CD4-positive, CD25-positive, alpha-beta regulatory T cell (primary cell): Measurements from ENCODE around the gene PLSCR2. TPM values are rescaled to one million over a fixed set of nuclear protein-coding genes. Genes with fewer than 3 reads are reported as not detected.
"Not testable (repeated sequence)": the region's sequence is repeated elsewhere in the genome, so short reads cannot be mapped to it uniquely, and the experiment has no call there.

ENCODE experiments used
- ATAC-seq, 2 donors: fragments of 150-1000 bp; cut with Tn5 transposase; one replicate each; pipeline ENCODE4 v1.10.0; 2021; ENCODE audit warnings: low read depth in 2 of 2, moderate number of reproducible peaks in 2 of 2, moderate library complexity in 1 of 2
- DNase-seq, 3 donors: peaks; one replicate each; pipeline versions ENCODE4 v3.0.0 to v3.0.0-alpha.2; 2012 to 2022; ENCODE audit warnings: mixed read lengths in 1 of 3
- H3K27ac ChIP-seq: one replicate; pipeline ENCODE4 v1.7.0; 2013; ENCODE audit warnings: mild to moderate bottlenecking, low read length; ENCODE audit not compliant: insufficient read depth, poor library complexity, severe bottlenecking
- H3K27me3 ChIP-seq: one replicate; pipeline ENCODE4 v1.7.0; 2013; ENCODE audit warnings: low read length; ENCODE audit not compliant: control insufficient read depth, insufficient read depth
- H3K36me3 ChIP-seq: one replicate; pipeline ENCODE4 v1.7.0; 2013; ENCODE audit warnings: mild to moderate bottlenecking, low read length, moderate library complexity; ENCODE audit not compliant: control insufficient read depth, insufficient read depth
- H3K4me1 ChIP-seq: 2 replicates; pipeline ENCODE4 v1.7.0; 2013; ENCODE audit warnings: mild to moderate bottlenecking, low read length; ENCODE audit not compliant: insufficient read depth, control insufficient read depth, poor library complexity, severe bottlenecking
- H3K4me3 ChIP-seq: one replicate; pipeline ENCODE4 v1.7.0; 2013; ENCODE audit warnings: low read depth, mild to moderate bottlenecking, low read length, moderate library complexity
- H3K9me3 ChIP-seq, 2 experiments: 1 replicate in 1 of 2; 2 replicates in 1 of 2; pipeline ENCODE4 v1.7.0; 2013; ENCODE audit warnings: low read length in 2 of 2, mild to moderate bottlenecking in 1 of 2, moderate library complexity in 1 of 2; ENCODE audit not compliant: control insufficient read depth in 2 of 2
- H3K27ac Mint-ChIP-seq, 3 donors: one replicate each; pipeline ENCODE4 v1.8.0; 2020 to 2022; ENCODE audit warnings: mild to moderate bottlenecking in 3 of 3, mixed read lengths in 3 of 3, moderate library complexity in 2 of 3
- H3K27me3 Mint-ChIP-seq: one replicate; pipeline ENCODE4 v1.8.0; 2022; ENCODE audit warnings: mild to moderate bottlenecking, mixed read lengths
- H3K36me3 Mint-ChIP-seq: one replicate; pipeline ENCODE4 v1.8.0; 2020; ENCODE audit warnings: mixed read lengths
- H3K4me1 Mint-ChIP-seq, 4 donors: one replicate each; pipeline ENCODE4 v1.8.0; 2020 to 2022; ENCODE audit warnings: mixed read lengths in 4 of 4, mild to moderate bottlenecking in 1 of 4
- H3K4me3 Mint-ChIP-seq, 4 donors: one replicate each; pipeline ENCODE4 v1.8.0; 2020 to 2022; ENCODE audit warnings: mild to moderate bottlenecking in 4 of 4, mixed read lengths in 4 of 4, moderate library complexity in 3 of 4
- H3K9me3 Mint-ChIP-seq, 7 donors: one replicate each; pipeline ENCODE4 v1.8.0; 2020 to 2022; ENCODE audit warnings: mixed read lengths in 7 of 7, mild to moderate bottlenecking in 3 of 7, moderate library complexity in 2 of 7
- polyA plus RNA-seq, 4 donors: library from polyadenylated mRNA; unstranded; fragments of 300-500 nt; fragmentation: Illumina TruSeq; gene quantifications; one replicate each; pipeline ENCODE4 v1.2.3, GENCODE V29; 2021
- total RNA-seq: library from RNA; stranded (reverse); gene quantifications from one replicate; pipeline ENCODE4 v1.2.3, GENCODE V29; 2022

PLSCR2 gene
- total and polyA plus RNA-seq, 5 donors from 2014 or later, result 0.76 TPM; not detected in 4

DNA sequence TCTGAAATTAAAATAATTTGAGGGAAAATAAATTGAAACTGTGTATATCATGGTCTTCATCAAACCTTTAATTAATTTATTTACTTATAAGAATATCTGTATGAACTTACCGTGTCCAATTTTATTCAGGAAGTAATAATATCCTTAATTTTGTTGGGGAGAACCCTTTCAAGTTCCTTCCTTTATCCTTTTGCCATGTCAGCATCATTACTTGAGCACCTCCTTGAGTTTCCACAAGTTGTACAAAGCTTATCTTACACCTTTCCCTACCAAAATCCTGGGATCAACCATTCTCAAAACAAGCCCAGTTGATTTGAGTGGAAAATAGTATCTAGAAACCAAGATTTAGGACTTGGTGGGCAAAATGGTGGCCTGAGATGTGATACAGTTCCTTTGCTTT lies 37.3 kb downstream of the PLSCR2 start:
- H3K36me3 ChIP-seq, result no peaks in the 10 kb centered on the region
- Mint-ChIP-seq H3K27me3 (no peaks in the 10 kb centered on the region), H3K4me3 (no peak overlapping the region), H3K9me3 (peaks cover 0 to 17% (median 4%) of the 10 kb centered on the region in 7 donors), H3K27ac (no peak overlapping the region), H3K4me1 (no peaks in the 10 kb centered on the region), H3K36me3 (no peaks in the 10 kb centered on the region)
- H3K27ac ChIP-seq, result no peak overlapping the region
- no peak overlapping the region for H3K4me3 ChIP-seq
- no peaks in the 10 kb centered on the region for H3K9me3 ChIP-seq
- no peaks in the 10 kb centered on the region for H3K4me1 ChIP-seq
- DNase-seq (no peak), ATAC-seq (no peak)
- H3K27me3 ChIP-seq, result no peaks in the 10 kb centered on the region

- DNase-seq, result no peak
- Mint-ChIP-seq H3K9me3 (peaks cover 0 to 12% (median 3%) of the 10 kb centered on the region in 7 donors), H3K27me3 (no peaks in the 10 kb centered on the region), H3K36me3 (no peaks in the 10 kb centered on the region), H3K27ac (no peak overlapping the region), H3K4me1 (no peaks in the 10 kb centered on the region), H3K4me3 (no peak overlapping the region)
- H3K36me3 ChIP-seq, result no peaks in the 10 kb centered on the region
- ATAC-seq, result no peak
- H3K9me3 ChIP-seq, result no peaks in the 10 kb centered on the region
- H3K27me3 ChIP-seq, result no peaks in the 10 kb centered on the region
- no peaks in the 10 kb centered on the region for H3K4me1 ChIP-seq
- no peak overlapping the region for H3K4me3 ChIP-seq
- H3K27ac ChIP-seq, result no peak overlapping the region
These were observed 38.1 kb downstream of the PLSCR2 start for GRCh38 chr3:146431240-146431639.

DNA sequence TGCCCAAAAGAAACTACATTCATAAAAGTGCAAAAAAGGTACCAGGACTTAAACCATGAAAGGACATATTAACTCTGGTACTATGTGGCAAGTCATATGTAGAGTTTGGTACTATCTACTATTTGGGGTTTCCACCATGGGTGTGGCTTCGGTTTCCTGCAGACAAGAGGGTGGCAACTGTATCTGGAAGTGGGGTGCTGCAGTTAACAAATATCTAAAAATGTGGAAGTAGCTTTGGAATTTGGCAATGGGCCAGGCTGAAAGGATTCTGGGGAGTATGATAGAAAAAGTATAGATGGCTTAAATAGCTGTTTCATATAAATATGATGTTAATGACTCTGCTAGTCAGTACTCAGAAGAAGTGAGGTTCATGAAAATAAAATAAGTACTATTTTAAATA lies 44.0 kb downstream of the PLSCR2 start:
- Mint-ChIP-seq H3K9me3 (peaks cover 0 to 8% (median 4%) of the 10 kb centered on the region in 7 donors), H3K27ac (no peak overlapping the region), H3K4me1 (no peaks in the 10 kb centered on the region), H3K4me3 (no peak overlapping the region), H3K36me3 (no peaks in the 10 kb centered on the region), H3K27me3 (no peaks in the 10 kb centered on the region)
- H3K27ac ChIP-seq, result no peak overlapping the region
- no peaks in the 10 kb centered on the region for H3K4me1 ChIP-seq
- no peaks in the 10 kb centered on the region for H3K9me3 ChIP-seq
- ATAC-seq (no peak), DNase-seq (no peak)
- H3K27me3 ChIP-seq, result no peaks in the 10 kb centered on the region
- H3K36me3 ChIP-seq, result no peaks in the 10 kb centered on the region
- no peak overlapping the region for H3K4me3 ChIP-seq

DNA sequence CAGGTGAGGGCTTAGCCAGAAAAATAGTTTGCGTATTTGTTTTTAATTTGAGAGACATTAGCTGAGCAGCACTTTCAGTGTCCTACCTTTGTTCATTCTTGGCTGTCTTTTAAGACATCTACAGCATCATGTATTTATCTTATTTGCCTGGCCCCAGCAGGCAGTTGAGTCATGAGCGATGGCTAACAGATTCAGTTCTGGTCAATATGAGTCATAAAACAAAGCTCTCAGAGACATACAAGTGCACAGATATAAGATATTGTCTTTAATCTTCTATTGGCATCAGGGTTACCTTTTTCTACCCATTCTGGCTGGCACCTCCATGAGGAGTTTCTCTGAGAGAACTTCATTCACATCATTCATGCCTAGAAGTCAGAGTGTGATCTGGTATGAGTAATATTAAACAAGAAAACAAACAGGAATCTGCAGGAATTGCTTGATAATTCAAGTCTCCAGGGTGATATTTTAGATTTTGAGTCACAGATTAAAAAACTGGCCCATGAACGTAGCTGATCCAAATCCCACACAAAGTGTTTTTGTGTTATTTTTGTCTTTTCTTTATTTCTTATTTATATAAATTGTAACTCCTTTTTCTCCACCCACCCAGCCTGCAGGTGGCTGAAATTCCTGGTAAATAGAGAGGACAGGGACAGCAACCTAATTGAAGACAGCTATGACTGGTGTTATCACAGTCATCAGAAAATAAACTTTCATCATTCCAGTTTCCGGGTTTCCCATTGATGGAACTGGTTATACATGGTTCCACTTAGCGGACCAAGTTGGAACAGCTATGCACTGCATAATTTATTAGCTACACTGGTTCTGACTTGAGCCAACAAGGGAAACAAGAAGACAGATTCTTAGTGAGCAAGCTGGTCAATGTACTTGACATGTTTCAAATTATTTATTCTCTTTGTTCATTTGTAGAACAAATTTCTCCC lies 47.3 kb downstream of the PLSCR2 start:
- no peaks in the 10 kb centered on the region for H3K36me3 Mint-ChIP-seq
- no peak for ATAC-seq
- no peaks in the 10 kb centered on the region for H3K4me1 ChIP-seq
- no peak for DNase-seq
- no peak overlapping the region for H3K4me3 Mint-ChIP-seq
- H3K4me1 Mint-ChIP-seq, result no peaks in the 10 kb centered on the region
- no peaks in the 10 kb centered on the region for H3K27me3 ChIP-seq
- no peak overlapping the region for H3K27ac ChIP-seq
- no peak overlapping the region for H3K4me3 ChIP-seq
- no peaks in the 10 kb centered on the region for H3K9me3 ChIP-seq
- peaks cover 0 to 4% (median 2%) of the 10 kb centered on the region in 7 donors for H3K9me3 Mint-ChIP-seq
- no peaks in the 10 kb centered on the region for H3K36me3 ChIP-seq
- H3K27ac Mint-ChIP-seq, result no peak overlapping the region
- H3K27me3 Mint-ChIP-seq, result no peaks in the 10 kb centered on the region

DNA sequence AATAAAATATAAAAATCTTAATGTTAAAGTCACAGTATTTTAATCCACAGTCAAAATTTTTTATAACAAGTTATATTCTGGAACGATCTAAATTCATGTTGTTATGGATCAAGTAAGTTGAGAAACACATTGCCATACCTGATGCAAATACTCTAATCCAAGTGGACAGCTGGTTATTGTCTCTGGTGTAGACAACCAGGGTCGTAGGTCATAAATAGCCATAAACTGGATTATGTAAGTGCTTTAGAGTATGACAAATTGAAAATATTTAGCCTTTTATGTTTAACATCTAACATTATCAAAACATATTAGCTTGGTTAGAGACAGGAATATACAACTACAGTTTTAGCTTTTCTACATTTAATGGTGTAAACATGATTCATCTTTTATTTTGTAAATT lies 53.0 kb downstream of the PLSCR2 start:
- Histone ChIP-seq H3K36me3 (no peaks in the 10 kb centered on the region), H3K9me3 (peaks cover 0 to 9% of the 10 kb centered on the region in 2 experiments), H3K4me3 (no peak overlapping the region), H3K27ac (no peak overlapping the region), H3K4me1 (no peaks in the 10 kb centered on the region), H3K27me3 (no peaks in the 10 kb centered on the region)
- Mint-ChIP-seq H3K27ac (no peak overlapping the region), H3K9me3 (peaks cover 2 to 12% (median 6%) of the 10 kb centered on the region in 7 donors), H3K4me1 (no peaks in the 10 kb centered on the region), H3K36me3 (no peaks in the 10 kb centered on the region), H3K27me3 (no peaks in the 10 kb centered on the region), H3K4me3 (no peak overlapping the region)
- no peak for ATAC-seq
- DNase-seq, result no peak

DNA sequence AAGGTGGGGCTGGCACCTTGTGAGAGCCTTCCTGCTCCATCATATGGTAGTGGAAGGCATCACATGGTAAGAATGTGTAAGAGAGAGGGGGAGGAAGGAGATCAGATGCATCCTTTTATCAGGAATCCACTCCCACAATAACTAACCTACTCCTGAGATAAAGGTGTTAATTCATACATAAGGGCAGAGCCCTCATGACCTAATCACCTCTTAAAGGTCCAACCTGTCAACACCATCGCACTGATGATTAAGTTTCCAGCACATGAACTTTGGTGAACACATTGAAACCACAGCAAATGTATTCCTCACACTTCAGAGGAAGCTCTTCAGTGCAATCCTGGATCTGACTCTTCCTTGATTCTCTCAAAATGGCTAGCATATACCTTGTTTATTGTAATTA lies 55.4 kb downstream of the PLSCR2 start:
- no peak for DNase-seq
- peaks cover 4 to 15% (median 7%) of the 10 kb centered on the region in 7 donors for H3K9me3 Mint-ChIP-seq
- Histone ChIP-seq H3K36me3 (no peaks in the 10 kb centered on the region), H3K4me1 (no peaks in the 10 kb centered on the region), H3K4me3 (no peak overlapping the region), H3K27ac (no peak overlapping the region), H3K27me3 (no peaks in the 10 kb centered on the region), H3K9me3 (peaks cover 0 to 9% of the 10 kb centered on the region in 2 experiments)
- H3K27me3 Mint-ChIP-seq, result no peaks in the 10 kb centered on the region
- no peak overlapping the region for H3K4me3 Mint-ChIP-seq
- ATAC-seq, result no peak
- H3K4me1 Mint-ChIP-seq, result no peaks in the 10 kb centered on the region
- no peak overlapping the region for H3K27ac Mint-ChIP-seq
- no peaks in the 10 kb centered on the region for H3K36me3 Mint-ChIP-seq

DNA sequence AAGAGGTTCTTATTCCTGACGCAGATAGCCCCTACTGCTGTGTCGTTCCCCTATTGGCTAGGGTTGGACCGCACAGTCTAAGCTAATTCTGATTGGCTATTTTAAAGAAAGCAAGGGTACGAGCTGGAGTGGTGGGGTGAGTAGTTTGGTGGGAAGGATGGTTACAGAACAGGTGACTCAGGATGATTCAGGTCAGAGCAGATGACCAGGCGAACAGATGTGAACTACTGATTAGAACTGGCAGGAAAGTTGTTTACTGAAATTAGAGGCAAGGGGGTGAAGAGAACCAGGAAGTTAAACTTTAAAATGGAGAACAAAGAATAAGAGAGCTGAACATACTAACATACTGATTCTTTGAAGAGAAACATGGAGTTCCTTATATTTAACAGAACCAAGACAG lies 56.6 kb downstream of the PLSCR2 start:
- H3K4me3 ChIP-seq, H3K27me3 Mint-ChIP-seq, H3K36me3 ChIP-seq, H3K9me3 ChIP-seq, H3K27me3 ChIP-seq, H3K27ac ChIP-seq, H3K4me1 Mint-ChIP-seq, H3K27ac Mint-ChIP-seq, ATAC-seq, H3K4me1 ChIP-seq, DNase-seq, H3K4me3 Mint-ChIP-seq, H3K36me3 Mint-ChIP-seq: not testable (repeated sequence)
- peaks cover 4 to 17% (median 6%) of the 10 kb centered on the region in 7 donors for H3K9me3 Mint-ChIP-seq

- Histone ChIP-seq H3K4me3 (no peak overlapping the region), H3K27me3 (no peaks in the 10 kb centered on the region), H3K9me3 (peaks cover 0 to 9% of the 10 kb centered on the region in 2 experiments), H3K36me3 (no peaks in the 10 kb centered on the region), H3K4me1 (no peaks in the 10 kb centered on the region), H3K27ac (no peak overlapping the region)
- Mint-ChIP-seq H3K9me3 (peaks cover 0 to 20% (median 6%) of the 10 kb centered on the region in 7 donors), H3K4me3 (no peak overlapping the region), H3K27ac (no peak overlapping the region), H3K36me3 (no peaks in the 10 kb centered on the region), H3K27me3 (no peaks in the 10 kb centered on the region), H3K4me1 (no peaks in the 10 kb centered on the region)
- ATAC-seq (no peak), DNase-seq (no peak)
These were observed 61.4 kb downstream of the PLSCR2 start for GRCh38 chr3:146407956-146408355.
